Measurements from ENCODE around the gene HDHD3.

Gene HDHD3

GRCh38 chr9:113343732-113344231, 33.0 kb downstream of the HDHD3 start:
- peak overlapping the region; percentile 19 for H3K27ac ChIP-seq (replicated peaks)
- TF ChIP-seq CTCF (IDR thresholded peaks at IDR 0.05; ENCODE audit: insufficient read depth, low read length) = no peak
- no peak for TF ChIP-seq GABPA (IDR thresholded peaks at IDR 0.05; ENCODE audit: low read depth)
- no peak for TF ChIP-seq REST (IDR thresholded peaks at IDR 0.05; ENCODE audit: insufficient replicate concordance, low read depth)
- TF ChIP-seq POLR2AphosphoS5 (IDR thresholded peaks at IDR 0.05; ENCODE audit: low read depth) = no peak
- no peak for TF ChIP-seq SPI1 (IDR thresholded peaks at IDR 0.05; ENCODE audit: borderline replicate concordance, low read depth)
- H3K27me3 ChIP-seq (ENCODE audit: insufficient read depth, poor library complexity, severe bottlenecking) = no peaks in the 10 kb centered on the region
- no peak overlapping the region for H3K4me3 ChIP-seq (replicated peaks; ENCODE audit: insufficient read depth, low read length)
- DNase-seq (ENCODE audit: low read depth in 1 of 2, low spot score in 1 of 2) = peak in 1 of 2 experiments; percentile 66

GRCh38 chr9:113341712-113342410, 34.9 kb downstream of the HDHD3 start:
- no peak for DNase-seq (ENCODE audit: low read depth in 1 of 2, low spot score in 1 of 2)
- Histone ChIP-seq H3K27me3 (ENCODE audit: insufficient read depth, poor library complexity, severe bottlenecking) (no peaks in the 10 kb centered on the region), H3K27ac (replicated peaks) (no peak overlapping the region), H3K4me3 (replicated peaks; ENCODE audit: insufficient read depth, low read length) (no peak overlapping the region)
- no peak for TF ChIP-seq POLR2AphosphoS5 (IDR thresholded peaks at IDR 0.05; ENCODE audit: low read depth)
- TF ChIP-seq GABPA (IDR thresholded peaks at IDR 0.05; ENCODE audit: low read depth) = no peak
- no peak for TF ChIP-seq CTCF (IDR thresholded peaks at IDR 0.05; ENCODE audit: insufficient read depth, low read length)
- no peak for TF ChIP-seq REST (IDR thresholded peaks at IDR 0.05; ENCODE audit: insufficient replicate concordance, low read depth)
- TF ChIP-seq SPI1 (IDR thresholded peaks at IDR 0.05; ENCODE audit: borderline replicate concordance, low read depth) = no peak

- H3K4me3 ChIP-seq (replicated peaks; ENCODE audit: insufficient read depth, low read length) = peak within 1 kb of the TSS; percentile 73
- no peaks in the 10 kb centered on the region for H3K27me3 ChIP-seq (ENCODE audit: insufficient read depth, poor library complexity, severe bottlenecking)
- TF ChIP-seq POLR2AphosphoS5 (IDR thresholded peaks at IDR 0.05; ENCODE audit: low read depth) (peak; percentile 71; the same call in 1 of the 2 replicates), CTCF (IDR thresholded peaks at IDR 0.05; ENCODE audit: insufficient read depth, low read length) (no peak), SPI1 (IDR thresholded peaks at IDR 0.05; ENCODE audit: borderline replicate concordance, low read depth) (peak; percentile 68; the same call in 1 of the 2 replicates), GABPA (IDR thresholded peaks at IDR 0.05; ENCODE audit: low read depth) (peak; percentile 87), REST (IDR thresholded peaks at IDR 0.05; ENCODE audit: insufficient replicate concordance, low read depth) (peak; percentile 42)
- H3K27ac ChIP-seq (replicated peaks) = peak within 1 kb of the TSS; percentile 61
- peak; percentile 67 to 87 for DNase-seq (ENCODE audit: low read depth in 1 of 2, low spot score in 1 of 2)
Observed at GRCh38 chr9:113340011-113340699, 36.6 kb downstream of the HDHD3 start, which contains the start of gene WDR31. TSS of gene WDR31 (minus strand) at chr9:113340275. CDS start at chr9:113332022, 8,253 bp downstream.
